OCI-LY7 (cell line): ENCODE results near the gene FARSA. TPM values are rescaled to one million over a fixed set of nuclear protein-coding genes. Genes with fewer than 3 reads are reported as not detected.

ENCODE experiments used
- BruUV-seq: library from RNA; stranded (reverse); fragments of 400-500 nt; replicated peaks from 2 replicates; lab custom pipeline; 2021; lab: Mats Ljungman, UMichigan
- CTCF ChIA-PET: fragments of 300-600 bp; sonication (Branson Sonifier 250); formaldehyde crosslinking; loops from one replicate; lab custom pipeline; 2022; ENCODE audit warnings: antibody characterized with exemption; ENCODE audit not compliant: unreplicated experiment; lab: Charles Lee
- POLR2A ChIA-PET: fragments of 300-600 bp; sonication (Branson Sonifier 250); formaldehyde crosslinking; loops from one replicate; lab custom pipeline; 2022; ENCODE audit warnings: antibody characterized with exemption; lab: Charles Lee
- DNase-seq: peaks from one replicate; pipeline ENCODE4 v3.0.0-alpha.2; 2015; ENCODE audit warnings: low spot score
- H2AFZ ChIP-seq: fragments of 200-600 bp; sonication (generic), shearing (Covaris generic); 2 replicates; pipeline ENCODE4 v1.6.1; 2014; ENCODE audit warnings: mild to moderate bottlenecking, antibody characterized with exemption, low read length, moderate library complexity
- H3K27ac ChIP-seq: fragments of 200-600 bp; sonication (generic); 2 replicates; pipeline ENCODE4 v1.5.1; 2014; ENCODE audit warnings: mixed run types, low read depth, mild to moderate bottlenecking, moderate library complexity, low read length, inconsistent platforms; ENCODE audit not compliant: poor library complexity, severe bottlenecking
- H3K36me3 ChIP-seq: fragments of 200-600 bp; sonication (generic); 2 replicates; pipeline ENCODE4 v1.6.1; 2014; ENCODE audit warnings: mild to moderate bottlenecking, antibody characterized with exemption, low read length, moderate library complexity, mixed read lengths; ENCODE audit not compliant: insufficient read depth
- H3K4me1 ChIP-seq: fragments of 200-600 bp; sonication (generic); 2 replicates; pipeline ENCODE4 v1.5.1; 2014; ENCODE audit warnings: mild to moderate bottlenecking, low read length; ENCODE audit not compliant: insufficient read depth, poor library complexity, severe bottlenecking
- H3K4me2 ChIP-seq: fragments of 200-600 bp; sonication (generic); 2 replicates; pipeline ENCODE4 v1.6.1; 2014; ENCODE audit warnings: mild to moderate bottlenecking, low read length
- H3K4me3 ChIP-seq: fragments of 200-600 bp; sonication (generic); 2 replicates; pipeline ENCODE4 v1.5.1; 2014; ENCODE audit warnings: mild to moderate bottlenecking, low read depth, low read length; ENCODE audit not compliant: poor library complexity, severe bottlenecking
- H3K79me2 ChIP-seq: fragments of 200-600 bp; sonication (generic); 2 replicates; pipeline ENCODE4 v1.6.1; 2016; ENCODE audit warnings: low read depth, mild to moderate bottlenecking, low read length, moderate library complexity, mixed read lengths; ENCODE audit not compliant: insufficient read depth
- H3K9me2 ChIP-seq: fragments of 200-600 bp; sonication (generic); 2 replicates; pipeline ENCODE4 v1.6.1; 2016; ENCODE audit warnings: mild to moderate bottlenecking, low read length, mixed read lengths; ENCODE audit not compliant: insufficient read depth
- H3K9me3 ChIP-seq: fragments of 200-600 bp; sonication (generic); 2 replicates; pipeline ENCODE4 v1.6.1; 2014; ENCODE audit warnings: mild to moderate bottlenecking, mixed run types, low read length, mixed read lengths
- H4K20me1 ChIP-seq: fragments of 200-600 bp; sonication (generic); 2 replicates; pipeline ENCODE4 v1.6.1; 2014; ENCODE audit warnings: mild to moderate bottlenecking, antibody characterized with exemption, low read length, moderate library complexity, mixed read lengths; ENCODE audit not compliant: insufficient read depth
- CTCF ChIP-seq: fragments of 200-600 bp; sonication (generic); conservative IDR thresholded peaks from 2 replicates; pipeline ENCODE4 v1.5.1; 2014; ENCODE audit warnings: mild to moderate bottlenecking, antibody characterized with exemption, low read length, moderate library complexity, mixed read lengths
- EZH2phosphoT487 ChIP-seq: fragments of 200-600 bp; sonication (generic); IDR thresholded peaks from 2 replicates; pipeline ENCODE4 v1.6.1; 2018; ENCODE audit warnings: low read depth, borderline replicate concordance, mild to moderate bottlenecking, mixed run types, antibody characterized with exemption, low read length, moderate library complexity, mixed read lengths
- intact Hi-C: fragments of 100-400 bp; cut with micrococcal nuclease; formaldehyde crosslinking; loops from one replicate; pipeline ENCODE4 v1.10.0; 2022; ENCODE audit not compliant: unreplicated experiment
- total RNA-seq, 2 experiments: library from RNA; depleted of rRNA in 1 of 2; stranded (reverse); fragments of >200 nt in 1 of 2; shearing (Covaris generic) in 1 of 2; gene quantifications; 2 replicates each; pipeline ENCODE4 v1.2.3, GENCODE V29; 2014 to 2022

The FARSA gene
- total RNA-seq, 2 experiments from 2014 or later = 117 to 135 TPM

- Histone ChIP-seq H3K4me1 (peaks cover 6% of the 10 kb centered on the region), H3K9me3 (no peaks in the 10 kb centered on the region), H3K79me2 (no peaks in the 10 kb centered on the region), H2AFZ (no peak within 1 kb of the TSS), H3K36me3 (no peaks in the 10 kb centered on the region), H4K20me1 (no peaks in the 10 kb centered on the region), H3K9me2 (no peaks in the 10 kb centered on the region), H3K4me2 (no peak within 1 kb of the TSS), H3K4me3 (no peak within 1 kb of the TSS), H3K27ac (no peak within 1 kb of the TSS)
- BruUV-seq = no TSS peak
- ChIA-PET POLR2A (interaction anchor here (0.7 kb wide), 1 partner anchor 89 kb away, joined by 3 read pairs; no protein-coding TSS in a partner anchor), CTCF (no interaction called here)
- no peak for DNase-seq
- TF ChIP-seq EZH2phosphoT487 = no peak
- intact Hi-C loops = no loop called here
Measured at GRCh38 chr19:12969292-12969988, 35.9 kb upstream of the FARSA start, which contains the start of gene DAND5. DAND5 (plus strand) TSS chr19:12969576; CDS start chr19:12969661, 85 bp downstream.

- intact Hi-C loops = no loop called here
- BruUV-seq = no TSS peak
- H3K36me3 ChIP-seq = no peaks in the 10 kb centered on the region
- no peak overlapping the region for H3K4me3 ChIP-seq
- no peak for DNase-seq
- H2AFZ ChIP-seq = no peak overlapping the region
- TF ChIP-seq EZH2phosphoT487 (no peak), CTCF (no peak)
- no peaks in the 10 kb centered on the region for H3K9me3 ChIP-seq
- H3K79me2 ChIP-seq = no peaks in the 10 kb centered on the region
- CTCF ChIA-PET = no interaction called here
- peaks cover 6% of the 10 kb centered on the region for H3K4me1 ChIP-seq
- H3K9me2 ChIP-seq = no peaks in the 10 kb centered on the region
- POLR2A ChIA-PET = interaction anchor here (0.7 kb wide), 1 partner anchor 201 kb away, joined by 3 read pairs; no protein-coding TSS in a partner anchor
- H4K20me1 ChIP-seq = no peaks in the 10 kb centered on the region
- H3K4me2 ChIP-seq = no peak overlapping the region
- H3K27ac ChIP-seq = no peak overlapping the region
Measured at GRCh38 chr19:12967907-12968306, 34.4 kb upstream of the FARSA start.

- Histone ChIP-seq H3K79me2 (no peaks in the 10 kb centered on the region), H3K27ac (peak overlapping the region; percentile 54)
- BruUV-seq = no TSS peak
Measured at GRCh38 chr19:12965812-12966135, 32.3 kb upstream of the FARSA start.

More at GRCh38 chr19:12965812-12966135, 32.3 kb upstream of the FARSA start:
- DNase-seq = no peak
- peak overlapping the region; percentile 74 for H3K4me2 ChIP-seq
- no peaks in the 10 kb centered on the region for H3K36me3 ChIP-seq
- TF ChIP-seq CTCF (no peak), EZH2phosphoT487 (no peak)
- intact Hi-C loops = loop anchor here (1.0 kb wide), 1 partner anchor 80 kb away; no protein-coding TSS in a partner anchor
- ChIA-PET POLR2A (interaction anchor here (0.6 to 1.0 kb wide), 5 partner anchors 11 to 75 kb away, joined by 3 to 5 read pairs (median 4); partner anchors contain the start of genes FARSA and GCDH), CTCF (interaction anchor here (0.5 to 1.9 kb wide), 11 partner anchors 10 to 221 kb away, joined by 3 to 13 read pairs (median 5); partner anchors contain the start of gene FARSA)
- no peaks in the 10 kb centered on the region for H3K9me3 ChIP-seq
- peaks cover 6% of the 10 kb centered on the region for H3K4me1 ChIP-seq
- peak overlapping the region; percentile 94 for H2AFZ ChIP-seq
- no peaks in the 10 kb centered on the region for H4K20me1 ChIP-seq
- H3K9me2 ChIP-seq = no peaks in the 10 kb centered on the region
- peak overlapping the region; percentile 65 for H3K4me3 ChIP-seq
